Thyroid gland (tissue), 4 donors: ENCODE measurements around the gene SMCHD1.

Experiments used
- CTCF ChIP-seq, 6 experiments: fragments of 200-600 bp in 3 of 6; fragments of 450-650 bp in 3 of 6; sonication (generic) in 3 of 6; IDR thresholded peaks; one replicate each; pipeline ENCODE4 v1.5.1; 2016 to 2019; ENCODE audit warnings: antibody characterized with exemption in 6 of 6, mild to moderate bottlenecking in 2 of 6, inconsistent platforms in 1 of 6, moderate library complexity in 1 of 6
- POLR2A ChIP-seq, 2 donors: fragments of 450-650 bp; IDR thresholded peaks; one replicate each; pipeline ENCODE4 v1.6.1; 2017; ENCODE audit warnings: antibody characterized with exemption in 2 of 2, mild to moderate bottlenecking in 2 of 2, moderate library complexity in 1 of 2

GRCh38 chr18:2822213-2822921 lies 166.8 kb downstream of the SMCHD1 start:
- no peak for TF ChIP-seq POLR2A (IDR thresholded peaks at IDR 0.05)
- TF ChIP-seq CTCF (IDR thresholded peaks at IDR 0.05) = no peak
